Stimulated activated CD4-positive, alpha-beta T cell treated with anti-CD3 and anti-CD28 coated beads, Interleukin-4, amount 100 ng/mL, for 4 hours (primary cell): Measurements from ENCODE around the gene RASSF8.

Experiments
- DNase-seq, 2 experiments: peaks; one replicate each; pipeline ENCODE4 v3.0.0-alpha.2; 2020

The RASSF8 gene

GRCh38 chr12:26068503-26068902 lies 110.0 kb downstream of the RASSF8 start:
- DNase-seq, result no peak

GRCh38 chr12:26069796-26070195 lies 111.3 kb downstream of the RASSF8 start:
- no peak for DNase-seq

- no peak for DNase-seq
These were observed 119.6 kb downstream of the RASSF8 start for GRCh38 chr12:26077915-26078702.

GRCh38 chr12:26080911-26081310 lies 122.4 kb downstream of the RASSF8 start:
- DNase-seq, result no peak

GRCh38 chr12:26086936-26087335 lies 128.5 kb downstream of the RASSF8 start:
- no peak for DNase-seq

GRCh38 chr12:26088998-26089397 lies 130.5 kb downstream of the RASSF8 start:
- DNase-seq, result no peak

GRCh38 chr12:26090836-26091510 lies 132.5 kb downstream of the RASSF8 start:
- no peak for DNase-seq

- DNase-seq, result no peak
These were observed 133.3 kb downstream of the RASSF8 start for GRCh38 chr12:26091822-26092221.

GRCh38 chr12:26092346-26093105 lies 134.0 kb downstream of the RASSF8 start:
- DNase-seq, result no peak

GRCh38 chr12:26095186-26095585 lies 136.7 kb downstream of the RASSF8 start:
- DNase-seq, result no peak

- no peak for DNase-seq
These were observed 137.6 kb downstream of the RASSF8 start for GRCh38 chr12:26096036-26096435.

- DNase-seq, result peak; percentile 36 to 48
These were observed 138.8 kb downstream of the RASSF8 start for GRCh38 chr12:26097046-26097878.

GRCh38 chr12:26100666-26101349 lies 142.3 kb downstream of the RASSF8 start:
- DNase-seq, result no peak

- DNase-seq, result no peak
These were observed 142.9 kb downstream of the RASSF8 start for GRCh38 chr12:26101350-26101734.

- DNase-seq, result no peak
These were observed 143.3 kb downstream of the RASSF8 start for GRCh38 chr12:26101763-26102162.

- no peak for DNase-seq
These were observed 144.5 kb downstream of the RASSF8 start for GRCh38 chr12:26102953-26103352.

- no peak for DNase-seq
These were observed 147.9 kb downstream of the RASSF8 start for GRCh38 chr12:26106347-26106746.

GRCh38 chr12:26108915-26109314 lies 150.4 kb downstream of the RASSF8 start:
- DNase-seq, result no peak

GRCh38 chr12:26109343-26109881 lies 150.9 kb downstream of the RASSF8 start:
- DNase-seq, result no peak

GRCh38 chr12:26112232-26112631 lies 153.8 kb downstream of the RASSF8 start:
- DNase-seq, result no peak

GRCh38 chr12:26112703-26113147 lies 154.2 kb downstream of the RASSF8 start:
- DNase-seq, result no peak

- DNase-seq, result no peak
These were observed 154.7 kb downstream of the RASSF8 start for GRCh38 chr12:26113181-26113654.
